Neural cell (in vitro differentiated cells): Measurements from ENCODE around the gene PPP1R3D. TPM values are rescaled to one million over a fixed set of nuclear protein-coding genes. Genes with fewer than 3 reads are reported as not detected.

ENCODE experiments used
- H2AFZ ChIP-seq: fragments of 200-600, 300-800 bp; sonication (generic), shearing (Covaris generic); 2 replicates; pipeline ENCODE4 v1.6.0; 2014; ENCODE audit warnings: low read depth, mild to moderate bottlenecking, antibody characterized with exemption, low read length, moderate library complexity
- H3F3A ChIP-seq: fragments of 200-600 bp; shearing (Covaris generic); 2 replicates; pipeline ENCODE4 v1.6.1; 2016; ENCODE audit warnings: mild to moderate bottlenecking, moderate library complexity, mixed read lengths, antibody characterized with exemption, low read length; ENCODE audit not compliant: insufficient read depth, poor library complexity, severe bottlenecking
- H3K27ac ChIP-seq: fragments of 200-600, 300-800 bp; sonication (generic), shearing (Covaris generic); 2 replicates; pipeline ENCODE4 v1.5.1; 2014; ENCODE audit warnings: mild to moderate bottlenecking, low read length, moderate library complexity
- H3K27me3 ChIP-seq: fragments of 300-800, 200-600 bp; sonication (generic), shearing (Covaris generic); 2 replicates; pipeline ENCODE4 v1.6.0; 2014; ENCODE audit warnings: mild to moderate bottlenecking, low read depth, low read length, moderate library complexity; ENCODE audit not compliant: insufficient read depth
- H3K36me3 ChIP-seq: fragments of 300-800, 200-600 bp; sonication (generic), shearing (Covaris generic); 2 replicates; pipeline ENCODE4 v1.5.1; 2014; ENCODE audit warnings: mild to moderate bottlenecking, antibody characterized with exemption, low read length, moderate library complexity; ENCODE audit not compliant: insufficient read depth
- H3K4me2 ChIP-seq: fragments of 300-800, 200-600 bp; sonication (generic), shearing (Covaris generic); 2 replicates; pipeline ENCODE4 v1.6.0; 2014; ENCODE audit warnings: mild to moderate bottlenecking, low read length
- H3K4me3 ChIP-seq: fragments of 300-800, 200-600 bp; sonication (generic), shearing (Covaris generic); 2 replicates; pipeline ENCODE4 v1.5.1; 2014; ENCODE audit warnings: mild to moderate bottlenecking, low read length, moderate library complexity
- H3K79me2 ChIP-seq: fragments of 200-600 bp; shearing (Covaris generic); replicated peaks from 2 replicates; pipeline ENCODE4 v1.6.0; 2014; ENCODE audit warnings: mild to moderate bottlenecking, low read length, moderate library complexity; ENCODE audit not compliant: insufficient read depth
- H3K9ac ChIP-seq: fragments of 300-800, 200-600 bp; sonication (generic), shearing (Covaris generic); 2 replicates; pipeline ENCODE4 v1.6.1; 2016; ENCODE audit warnings: mild to moderate bottlenecking, low read length, mixed read lengths
- H3K9me2 ChIP-seq: fragments of 200-600 bp; shearing (Covaris generic); 2 replicates; pipeline ENCODE4 v1.6.1; 2016; ENCODE audit warnings: mild to moderate bottlenecking, low read length, mixed read lengths; ENCODE audit not compliant: insufficient read depth
- H3K9me3 ChIP-seq: fragments of 200-600, 300-800 bp; sonication (generic), shearing (Covaris generic); 2 replicates; pipeline ENCODE4 v1.6.1; 2016; ENCODE audit warnings: mild to moderate bottlenecking, mixed run types, low read length, moderate library complexity, mixed read lengths
- H4K20me1 ChIP-seq: fragments of 200-600 bp; shearing (Covaris generic); 2 replicates; pipeline ENCODE4 v1.6.1; 2016; ENCODE audit warnings: mild to moderate bottlenecking, mixed run types; ENCODE audit not compliant: insufficient read depth
- EP300 ChIP-seq: fragments of 450-650 bp; conservative IDR thresholded peaks from 2 replicates; pipeline ENCODE4 v1.6.1; 2014; ENCODE audit warnings: antibody characterized with exemption, mild to moderate bottlenecking, moderate library complexity; ENCODE audit not compliant: poor library complexity, severe bottlenecking
- EZH2 ChIP-seq: fragments of 200-600, 300-800 bp; shearing (Covaris generic), sonication (generic); IDR thresholded peaks from 2 replicates; pipeline ENCODE4 v1.6.1; 2014; ENCODE audit warnings: antibody characterized with exemption, low read length, borderline replicate concordance, mild to moderate bottlenecking; ENCODE audit not compliant: insufficient read depth, poor library complexity, severe bottlenecking
- MXI1 ChIP-seq: fragments of 450-650 bp; conservative IDR thresholded peaks from 2 replicates; pipeline ENCODE4 v1.6.1; 2014; ENCODE audit warnings: antibody characterized with exemption, mild to moderate bottlenecking; ENCODE audit not compliant: poor library complexity, severe bottlenecking
- POLR2AphosphoS5 ChIP-seq: IDR thresholded peaks from 2 replicates; pipeline ENCODE4 v1.6.1; 2012
- RAD21 ChIP-seq: fragments of 450-650 bp; conservative IDR thresholded peaks from 2 replicates; pipeline ENCODE4 v1.6.1; 2014; ENCODE audit warnings: antibody characterized with exemption, mild to moderate bottlenecking, moderate library complexity
- SMC3 ChIP-seq: fragments of 450-650 bp; conservative IDR thresholded peaks from 2 replicates; pipeline ENCODE4 v1.6.1; 2014; ENCODE audit warnings: antibody characterized with exemption, mild to moderate bottlenecking, moderate library complexity; ENCODE audit not compliant: poor library complexity
- TAF1 ChIP-seq: IDR thresholded peaks from 2 replicates; pipeline ENCODE4 v1.6.1; 2012; ENCODE audit warnings: low read depth
- polyA plus RNA-seq: library from polyadenylated mRNA; depleted of rRNA; stranded (reverse); fragments of >200 nt; gene quantifications from 2 replicates; pipeline ENCODE4 v1.2.3, GENCODE V29; 2014
- TF ChIP-seq, protein P1 (sequence below): IDR thresholded peaks from 2 replicates; pipeline ENCODE4 v1.6.1; 2012; ENCODE audit warnings: borderline replicate concordance
- TF ChIP-seq, protein P2 (sequence below): fragments of 450-650 bp; IDR thresholded peaks from 2 replicates; pipeline ENCODE4 v1.5.1; 2014; ENCODE audit warnings: antibody characterized with exemption, mild to moderate bottlenecking, moderate library complexity; ENCODE audit not compliant: poor library complexity, severe bottlenecking

The PPP1R3D gene
- polyA plus RNA-seq, 1 donor from 2014 or later, result 1.6 TPM

DNA sequence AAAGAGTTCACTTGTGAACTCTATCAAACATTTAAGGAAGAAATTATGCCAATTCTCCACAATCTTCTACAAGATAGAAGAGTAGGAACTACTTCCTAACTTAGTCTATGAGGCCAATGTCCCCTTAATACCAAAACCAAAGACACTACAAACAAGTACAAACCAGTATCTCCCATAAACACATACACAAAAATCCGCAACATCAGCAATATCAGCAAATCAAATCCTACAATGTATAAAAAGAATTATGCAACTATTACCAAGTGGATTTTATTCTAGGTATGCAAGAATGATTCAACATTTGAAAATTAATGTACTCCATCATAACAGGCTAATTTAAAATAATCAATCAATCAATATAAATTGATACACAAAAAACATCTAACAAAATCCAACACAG, 52.1 kb downstream of the PPP1R3D start:
- H3K4me2 ChIP-seq, result no peak overlapping the region
- no peak overlapping the region for H3K27ac ChIP-seq
- no peak overlapping the region for H2AFZ ChIP-seq
- no peak overlapping the region for H3K9ac ChIP-seq
- H4K20me1 ChIP-seq, result no peaks in the 10 kb centered on the region
- no peaks in the 10 kb centered on the region for H3K36me3 ChIP-seq
- no peak overlapping the region for H3K4me3 ChIP-seq
- H3K79me2 ChIP-seq, result no peaks in the 10 kb centered on the region
- no peaks in the 10 kb centered on the region for H3K9me3 ChIP-seq
- H3F3A ChIP-seq, result no peaks in the 10 kb centered on the region
- no peaks in the 10 kb centered on the region for H3K27me3 ChIP-seq
- H3K9me2 ChIP-seq, result no peaks in the 10 kb centered on the region
- no peak for TF ChIP-seq SMC3
- no peak for TF ChIP-seq POLR2AphosphoS5
- TF ChIP-seq, protein P1, sequence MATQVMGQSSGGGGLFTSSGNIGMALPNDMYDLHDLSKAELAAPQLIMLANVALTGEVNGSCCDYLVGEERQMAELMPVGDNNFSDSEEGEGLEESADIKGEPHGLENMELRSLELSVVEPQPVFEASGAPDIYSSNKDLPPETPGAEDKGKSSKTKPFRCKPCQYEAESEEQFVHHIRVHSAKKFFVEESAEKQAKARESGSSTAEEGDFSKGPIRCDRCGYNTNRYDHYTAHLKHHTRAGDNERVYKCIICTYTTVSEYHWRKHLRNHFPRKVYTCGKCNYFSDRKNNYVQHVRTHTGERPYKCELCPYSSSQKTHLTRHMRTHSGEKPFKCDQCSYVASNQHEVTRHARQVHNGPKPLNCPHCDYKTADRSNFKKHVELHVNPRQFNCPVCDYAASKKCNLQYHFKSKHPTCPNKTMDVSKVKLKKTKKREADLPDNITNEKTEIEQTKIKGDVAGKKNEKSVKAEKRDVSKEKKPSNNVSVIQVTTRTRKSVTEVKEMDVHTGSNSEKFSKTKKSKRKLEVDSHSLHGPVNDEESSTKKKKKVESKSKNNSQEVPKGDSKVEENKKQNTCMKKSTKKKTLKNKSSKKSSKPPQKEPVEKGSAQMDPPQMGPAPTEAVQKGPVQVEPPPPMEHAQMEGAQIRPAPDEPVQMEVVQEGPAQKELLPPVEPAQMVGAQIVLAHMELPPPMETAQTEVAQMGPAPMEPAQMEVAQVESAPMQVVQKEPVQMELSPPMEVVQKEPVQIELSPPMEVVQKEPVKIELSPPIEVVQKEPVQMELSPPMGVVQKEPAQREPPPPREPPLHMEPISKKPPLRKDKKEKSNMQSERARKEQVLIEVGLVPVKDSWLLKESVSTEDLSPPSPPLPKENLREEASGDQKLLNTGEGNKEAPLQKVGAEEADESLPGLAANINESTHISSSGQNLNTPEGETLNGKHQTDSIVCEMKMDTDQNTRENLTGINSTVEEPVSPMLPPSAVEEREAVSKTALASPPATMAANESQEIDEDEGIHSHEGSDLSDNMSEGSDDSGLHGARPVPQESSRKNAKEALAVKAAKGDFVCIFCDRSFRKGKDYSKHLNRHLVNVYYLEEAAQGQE, result no peak
- TF ChIP-seq EZH2, result no peak
- no peak for TF ChIP-seq RAD21
- no peak for TF ChIP-seq TAF1
- TF ChIP-seq MXI1, result no peak
- TF ChIP-seq, protein P2, sequence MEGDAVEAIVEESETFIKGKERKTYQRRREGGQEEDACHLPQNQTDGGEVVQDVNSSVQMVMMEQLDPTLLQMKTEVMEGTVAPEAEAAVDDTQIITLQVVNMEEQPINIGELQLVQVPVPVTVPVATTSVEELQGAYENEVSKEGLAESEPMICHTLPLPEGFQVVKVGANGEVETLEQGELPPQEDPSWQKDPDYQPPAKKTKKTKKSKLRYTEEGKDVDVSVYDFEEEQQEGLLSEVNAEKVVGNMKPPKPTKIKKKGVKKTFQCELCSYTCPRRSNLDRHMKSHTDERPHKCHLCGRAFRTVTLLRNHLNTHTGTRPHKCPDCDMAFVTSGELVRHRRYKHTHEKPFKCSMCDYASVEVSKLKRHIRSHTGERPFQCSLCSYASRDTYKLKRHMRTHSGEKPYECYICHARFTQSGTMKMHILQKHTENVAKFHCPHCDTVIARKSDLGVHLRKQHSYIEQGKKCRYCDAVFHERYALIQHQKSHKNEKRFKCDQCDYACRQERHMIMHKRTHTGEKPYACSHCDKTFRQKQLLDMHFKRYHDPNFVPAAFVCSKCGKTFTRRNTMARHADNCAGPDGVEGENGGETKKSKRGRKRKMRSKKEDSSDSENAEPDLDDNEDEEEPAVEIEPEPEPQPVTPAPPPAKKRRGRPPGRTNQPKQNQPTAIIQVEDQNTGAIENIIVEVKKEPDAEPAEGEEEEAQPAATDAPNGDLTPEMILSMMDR, result no peak
- TF ChIP-seq EP300, result no peak

Other genes starting within 250 kb of the PPP1R3D start
- gene SYCP2, start 6.7 kb downstream of the PPP1R3D start, polyA plus RNA-seq, result 1.4 and 2.3 TPM in 2 replicates
- 14.9 and 15.1 TPM in 2 replicates for gene FAM217B, start 84 bp upstream of the PPP1R3D start, polyA plus RNA-seq
- 0.43 and 3.3 TPM in 2 replicates for gene CDH26, start 18.1 kb upstream of the PPP1R3D start, polyA plus RNA-seq